Skin epidermis (tissue), 12 donors: Measurements from ENCODE around the gene COMMD10.

Experiments used
- H3K27ac ChIP-seq, 21 experiments: fragments of 200-600 bp; sonication (generic) in 11 of 21; one replicate each; pipeline ENCODE4 v1.5.0; 2020; ENCODE audit warnings: mild to moderate bottlenecking in 3 of 21, inconsistent platforms in 2 of 21, moderate library complexity in 2 of 21
- H3K4me3 ChIP-seq, 7 experiments: fragments of 200-600 bp; sonication (generic) in 2 of 7; one replicate each; pipeline ENCODE4 v1.5.0; 2020; ENCODE audit warnings: inconsistent platforms in 2 of 7, mild to moderate bottlenecking in 2 of 7, moderate library complexity in 1 of 7

Gene COMMD10

GRCh38 chr5:116276952-116277351, 192.1 kb downstream of the COMMD10 start:
- Histone ChIP-seq H3K27ac (no peak overlapping the region), H3K4me3 (no peak overlapping the region)

- Histone ChIP-seq H3K4me3 (no peak overlapping the region), H3K27ac (no peak overlapping the region)
Measured at GRCh38 chr5:116280149-116280803, 195.5 kb downstream of the COMMD10 start.

GRCh38 chr5:116281309-116281708, 196.5 kb downstream of the COMMD10 start:
- no peak overlapping the region for H3K4me3 ChIP-seq
- no peak overlapping the region for H3K27ac ChIP-seq

GRCh38 chr5:116288524-116288923, 203.7 kb downstream of the COMMD10 start:
- Histone ChIP-seq H3K27ac (no peak overlapping the region), H3K4me3 (no peak overlapping the region)

- H3K27ac ChIP-seq = no peak overlapping the region
- no peak overlapping the region for H3K4me3 ChIP-seq
Measured at GRCh38 chr5:116289276-116289675, 204.5 kb downstream of the COMMD10 start.

- no peak overlapping the region for H3K27ac ChIP-seq
Measured at GRCh38 chr5:116291271-116291670, 206.4 kb downstream of the COMMD10 start.

GRCh38 chr5:116292321-116292720, 207.5 kb downstream of the COMMD10 start:
- H3K4me3 ChIP-seq = no peak overlapping the region

More at GRCh38 chr5:116291271-116291670, 206.4 kb downstream of the COMMD10 start:
- no peak overlapping the region for H3K4me3 ChIP-seq

GRCh38 chr5:116296335-116297072, 211.7 kb downstream of the COMMD10 start:
- Histone ChIP-seq H3K4me3 (no peak overlapping the region), H3K27ac (no peak overlapping the region)

More at GRCh38 chr5:116292321-116292720, 207.5 kb downstream of the COMMD10 start:
- H3K27ac ChIP-seq = no peak overlapping the region

GRCh38 chr5:116297296-116297814, 212.5 kb downstream of the COMMD10 start:
- Histone ChIP-seq H3K4me3 (no peak overlapping the region), H3K27ac (no peak overlapping the region)

GRCh38 chr5:116299746-116300640, 215.2 kb downstream of the COMMD10 start:
- no peak overlapping the region for H3K27ac ChIP-seq

GRCh38 chr5:116301110-116301509, 216.3 kb downstream of the COMMD10 start:
- H3K27ac ChIP-seq = no peak overlapping the region

More at GRCh38 chr5:116299746-116300640, 215.2 kb downstream of the COMMD10 start:
- H3K4me3 ChIP-seq = no peak overlapping the region

GRCh38 chr5:116303340-116303739, 218.5 kb downstream of the COMMD10 start:
- Histone ChIP-seq H3K4me3 (no peak overlapping the region), H3K27ac (no peak overlapping the region)

More at GRCh38 chr5:116301110-116301509, 216.3 kb downstream of the COMMD10 start:
- H3K4me3 ChIP-seq = no peak overlapping the region

- Histone ChIP-seq H3K27ac (no peak overlapping the region), H3K4me3 (no peak overlapping the region)
Measured at GRCh38 chr5:116303810-116304209, 219.0 kb downstream of the COMMD10 start.

- Histone ChIP-seq H3K27ac (no peak overlapping the region), H3K4me3 (no peak overlapping the region)
Measured at GRCh38 chr5:116305899-116306298, 221.1 kb downstream of the COMMD10 start.

- Histone ChIP-seq H3K27ac (no peak overlapping the region), H3K4me3 (no peak overlapping the region)
Measured at GRCh38 chr5:116306846-116307245, 222.0 kb downstream of the COMMD10 start.

- H3K4me3 ChIP-seq = no peak overlapping the region
- H3K27ac ChIP-seq = no peak overlapping the region
Measured at GRCh38 chr5:116308391-116308790, 223.6 kb downstream of the COMMD10 start.

GRCh38 chr5:116313366-116313765, 228.5 kb downstream of the COMMD10 start:
- Histone ChIP-seq H3K4me3 (no peak overlapping the region), H3K27ac (no peak overlapping the region)

GRCh38 chr5:116315531-116315930, 230.7 kb downstream of the COMMD10 start:
- no peak overlapping the region for H3K27ac ChIP-seq
- H3K4me3 ChIP-seq = no peak overlapping the region

GRCh38 chr5:116318091-116318854, 233.4 kb downstream of the COMMD10 start:
- Histone ChIP-seq H3K27ac (no peak overlapping the region), H3K4me3 (no peak overlapping the region)
